ENCODE measurements around the gene NEDD8.

DNA sequence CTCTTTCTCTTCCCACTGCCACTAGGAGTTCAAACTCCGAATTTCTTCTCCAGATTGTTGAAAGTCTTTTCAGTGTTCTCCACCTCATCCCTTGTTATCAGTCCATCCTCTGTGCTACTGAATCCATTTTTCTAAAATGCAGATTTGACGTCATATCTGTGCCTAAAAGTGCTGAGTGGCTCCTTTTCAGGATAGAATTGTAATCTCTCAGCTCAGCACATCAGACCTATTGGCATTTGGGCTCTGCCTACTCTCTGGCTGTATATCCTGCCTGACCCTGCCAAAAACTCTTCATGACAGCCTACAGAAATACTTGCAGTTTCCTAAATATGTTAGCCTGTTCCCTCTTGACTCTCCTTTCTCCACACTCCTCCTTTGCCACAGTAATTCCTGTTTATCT, 40.3 kb upstream of the NEDD8 start:
- TF ChIP-seq, protein P1, sequence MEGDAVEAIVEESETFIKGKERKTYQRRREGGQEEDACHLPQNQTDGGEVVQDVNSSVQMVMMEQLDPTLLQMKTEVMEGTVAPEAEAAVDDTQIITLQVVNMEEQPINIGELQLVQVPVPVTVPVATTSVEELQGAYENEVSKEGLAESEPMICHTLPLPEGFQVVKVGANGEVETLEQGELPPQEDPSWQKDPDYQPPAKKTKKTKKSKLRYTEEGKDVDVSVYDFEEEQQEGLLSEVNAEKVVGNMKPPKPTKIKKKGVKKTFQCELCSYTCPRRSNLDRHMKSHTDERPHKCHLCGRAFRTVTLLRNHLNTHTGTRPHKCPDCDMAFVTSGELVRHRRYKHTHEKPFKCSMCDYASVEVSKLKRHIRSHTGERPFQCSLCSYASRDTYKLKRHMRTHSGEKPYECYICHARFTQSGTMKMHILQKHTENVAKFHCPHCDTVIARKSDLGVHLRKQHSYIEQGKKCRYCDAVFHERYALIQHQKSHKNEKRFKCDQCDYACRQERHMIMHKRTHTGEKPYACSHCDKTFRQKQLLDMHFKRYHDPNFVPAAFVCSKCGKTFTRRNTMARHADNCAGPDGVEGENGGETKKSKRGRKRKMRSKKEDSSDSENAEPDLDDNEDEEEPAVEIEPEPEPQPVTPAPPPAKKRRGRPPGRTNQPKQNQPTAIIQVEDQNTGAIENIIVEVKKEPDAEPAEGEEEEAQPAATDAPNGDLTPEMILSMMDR (IDR thresholded peaks at IDR 0.05), result no peak
- no peak for TF ChIP-seq ZFX (IDR thresholded peaks at IDR 0.05; ENCODE audit: borderline replicate concordance)
